ENCODE data around the gene OXNAD1.
A peak's percentile ranks its signal among the peaks of the same experiment; 100 is the strongest.

The OXNAD1 gene

GRCh38 chr3:16329036-16329825 lies 64.2 kb downstream of the OXNAD1 start:
- DNase-seq = no peak

GRCh38 chr3:16329826-16330129 lies 64.8 kb downstream of the OXNAD1 start:
- DNase-seq = no peak

GRCh38 chr3:16330351-16330750 lies 65.3 kb downstream of the OXNAD1 start:
- DNase-seq = no peak

- DNase-seq = no peak
These were observed 66.4 kb downstream of the OXNAD1 start for GRCh38 chr3:16331319-16331883.

- DNase-seq = no peak
These were observed 68.0 kb downstream of the OXNAD1 start for GRCh38 chr3:16332904-16333426.

- DNase-seq = no peak
These were observed 69.9 kb downstream of the OXNAD1 start for GRCh38 chr3:16334909-16335308.

GRCh38 chr3:16335333-16335732 lies 70.3 kb downstream of the OXNAD1 start:
- no peak for DNase-seq

GRCh38 chr3:16335772-16336645 lies 71.0 kb downstream of the OXNAD1 start:
- DNase-seq = no peak

GRCh38 chr3:16336825-16337224 lies 71.8 kb downstream of the OXNAD1 start:
- DNase-seq = no peak

GRCh38 chr3:16337856-16338540 lies 73.0 kb downstream of the OXNAD1 start:
- DNase-seq = peak; percentile 17

- DNase-seq = no peak
These were observed 74.0 kb downstream of the OXNAD1 start for GRCh38 chr3:16338999-16339398.

- DNase-seq = no peak
These were observed 78.1 kb downstream of the OXNAD1 start for GRCh38 chr3:16343101-16343500.

- no peak for DNase-seq
These were observed 81.5 kb downstream of the OXNAD1 start for GRCh38 chr3:16346413-16347081.

GRCh38 chr3:16347548-16347947 lies 82.5 kb downstream of the OXNAD1 start:
- no peak for DNase-seq

GRCh38 chr3:16349986-16350596 lies 85.1 kb downstream of the OXNAD1 start:
- no peak for DNase-seq

- no peak for DNase-seq
These were observed 85.7 kb downstream of the OXNAD1 start for GRCh38 chr3:16350597-16351318.

- DNase-seq = no peak
These were observed 87.4 kb downstream of the OXNAD1 start for GRCh38 chr3:16352428-16352827.

GRCh38 chr3:16354291-16354690 lies 89.3 kb downstream of the OXNAD1 start:
- DNase-seq = no peak

Data from effector CD4-positive, alpha-beta T cell (primary cell).